Loucy (cell line): ENCODE results near the gene CCDC9.
A peak's percentile ranks its signal among the peaks of the same experiment; 100 is the strongest.

Experiments
- H2AFZ ChIP-seq: fragments of 200-600 bp; sonication (generic); 2 replicates; pipeline ENCODE4 v1.6.0; 2016; ENCODE audit warnings: antibody characterized with exemption, mild to moderate bottlenecking, low read length, moderate library complexity
- H3F3A ChIP-seq: fragments of 200-600 bp; 2 replicates; pipeline ENCODE4 v1.6.0; 2016; ENCODE audit warnings: antibody characterized with exemption, low read depth, mild to moderate bottlenecking
- H3K27me3 ChIP-seq: fragments of 200-600 bp; sonication (generic); 2 replicates; pipeline ENCODE4 v1.6.1; 2014; ENCODE audit warnings: low read length, mild to moderate bottlenecking; ENCODE audit not compliant: insufficient read depth, poor library complexity, severe bottlenecking
- H3K36me3 ChIP-seq: fragments of 200-600 bp; sonication (generic); 2 replicates; pipeline ENCODE4 v1.6.1; 2016; ENCODE audit warnings: low read length; ENCODE audit not compliant: insufficient read depth
- H3K4me1 ChIP-seq: fragments of 200-600 bp; sonication (generic); 2 replicates; pipeline ENCODE4 v1.5.1; 2014; ENCODE audit warnings: low read length, mild to moderate bottlenecking; ENCODE audit not compliant: insufficient read depth, poor library complexity, severe bottlenecking
- H3K4me2 ChIP-seq: fragments of 200-600 bp; sonication (generic); 2 replicates; pipeline ENCODE4 v1.6.0; 2014; ENCODE audit warnings: antibody characterized with exemption, low read length, low read depth, mild to moderate bottlenecking; ENCODE audit not compliant: poor library complexity, severe bottlenecking
- H3K4me3 ChIP-seq: fragments of 200-600 bp; sonication (generic); 2 replicates; pipeline ENCODE4 v1.5.1; 2014; ENCODE audit warnings: low read length, mild to moderate bottlenecking, mixed read lengths; ENCODE audit not compliant: poor library complexity, severe bottlenecking
- H3K79me2 ChIP-seq: fragments of 200-600 bp; sonication (generic); 2 replicates; pipeline ENCODE4 v1.6.1; 2014; ENCODE audit warnings: low read length; ENCODE audit not compliant: insufficient read depth
- H3K9ac ChIP-seq: fragments of 200-600 bp; sonication (generic); 2 replicates; pipeline ENCODE4 v1.6.0; 2014; ENCODE audit warnings: mild to moderate bottlenecking, low read depth, low read length, moderate library complexity; ENCODE audit not compliant: poor library complexity, severe bottlenecking
- H3K9me2 ChIP-seq: fragments of 200-600 bp; sonication (generic); replicated peaks from 2 replicates; pipeline ENCODE4 v1.6.1; 2016; ENCODE audit warnings: low read depth, low read length, mixed read lengths
- H3K9me3 ChIP-seq: fragments of 200-600 bp; sonication (generic); 2 replicates; pipeline ENCODE4 v1.6.1; 2014; ENCODE audit warnings: mild to moderate bottlenecking, antibody characterized with exemption, low read length, low read depth; ENCODE audit not compliant: insufficient read depth
- H4K20me1 ChIP-seq: fragments of 200-600 bp; sonication (generic); 2 replicates; pipeline ENCODE4 v1.6.0; 2014; ENCODE audit warnings: antibody characterized with exemption, low read length, mild to moderate bottlenecking; ENCODE audit not compliant: insufficient read depth, poor library complexity, severe bottlenecking
- CTCF ChIP-seq: fragments of 200-600 bp; sonication (generic); conservative IDR thresholded peaks from 2 replicates; pipeline ENCODE4 v1.5.1; 2014; ENCODE audit warnings: mild to moderate bottlenecking, antibody characterized with exemption, low read length
- EZH2phosphoT487 ChIP-seq: fragments of 200-600 bp; IDR thresholded peaks from 2 replicates; pipeline ENCODE4 v1.6.1; 2018; ENCODE audit warnings: antibody characterized with exemption, mild to moderate bottlenecking, moderate library complexity, borderline replicate concordance

CCDC9 gene

GRCh38 chr19:47272448-47273312, 16.4 kb downstream of the CCDC9 start:
- peaks cover 15% of the 10 kb centered on the region for H3K4me1 ChIP-seq
- no peaks in the 10 kb centered on the region for H3K9me2 ChIP-seq
- TF ChIP-seq CTCF (no peak; the same call in 1 of the 2 replicates), EZH2phosphoT487 (no peak)
- peak overlapping the region; percentile 97 for H3K4me2 ChIP-seq
- peaks cover 4% of the 10 kb centered on the region; the same call in 1 of the 2 replicates for H3K36me3 ChIP-seq
- peak overlapping the region; percentile 99 for H3K9ac ChIP-seq
- peaks cover 13% of the 10 kb centered on the region for H4K20me1 ChIP-seq
- no peaks in the 10 kb centered on the region for H3K27me3 ChIP-seq
- H3K79me2 ChIP-seq: peaks cover 6% of the 10 kb centered on the region; the same call in 1 of the 2 replicates
- H3K9me3 ChIP-seq: no peaks in the 10 kb centered on the region
- H3K4me3 ChIP-seq: peak overlapping the region; percentile 98
- peak overlapping the region; percentile 76 for H2AFZ ChIP-seq
- H3F3A ChIP-seq: 0 out of 2 replicates have a peak, but pooled peaks cover 4% of the 10 kb centered on the region

- H3K27me3 ChIP-seq: no peaks in the 10 kb centered on the region
- H4K20me1 ChIP-seq: peaks cover 13% of the 10 kb centered on the region
- TF ChIP-seq CTCF: no peak
- TF ChIP-seq EZH2phosphoT487: no peak
- H3K9me2 ChIP-seq: no peaks in the 10 kb centered on the region
- H3K4me1 ChIP-seq: peaks cover 15% of the 10 kb centered on the region
- H2AFZ ChIP-seq: peak overlapping the region; percentile 76
- no peaks in the 10 kb centered on the region for H3K9me3 ChIP-seq
- peaks cover 6% of the 10 kb centered on the region; the same call in 1 of the 2 replicates for H3K79me2 ChIP-seq
- peak overlapping the region; percentile 97 for H3K4me2 ChIP-seq
- peaks cover 4% of the 10 kb centered on the region; the same call in 1 of the 2 replicates for H3K36me3 ChIP-seq
- peak overlapping the region; percentile 99 for H3K9ac ChIP-seq
- peak overlapping the region; percentile 98 for H3K4me3 ChIP-seq
- 0 out of 2 replicates have a peak, but pooled peaks cover 4% of the 10 kb centered on the region for H3F3A ChIP-seq
Measured at GRCh38 chr19:47273313-47274070, 17.2 kb downstream of the CCDC9 start.

- H3K9me2 ChIP-seq: no peaks in the 10 kb centered on the region
- peak within 1 kb of the TSS; percentile 76 for H2AFZ ChIP-seq
- H3F3A ChIP-seq: 0 out of 2 replicates have a peak, but pooled peaks cover 4% of the 10 kb centered on the region
- H3K9me3 ChIP-seq: no peaks in the 10 kb centered on the region
- peak within 1 kb of the TSS; percentile 98 for H3K4me3 ChIP-seq
- no peaks in the 10 kb centered on the region for H3K27me3 ChIP-seq
- peaks cover 6% of the 10 kb centered on the region; the same call in 1 of the 2 replicates for H3K79me2 ChIP-seq
- H3K36me3 ChIP-seq: peaks cover 4% of the 10 kb centered on the region; the same call in 1 of the 2 replicates
- peak within 1 kb of the TSS; percentile 99 for H3K9ac ChIP-seq
- TF ChIP-seq CTCF: no peak
- no peak for TF ChIP-seq EZH2phosphoT487
- peaks cover 13% of the 10 kb centered on the region for H4K20me1 ChIP-seq
- H3K4me1 ChIP-seq: peaks cover 15% of the 10 kb centered on the region
- H3K4me2 ChIP-seq: peak within 1 kb of the TSS; percentile 97
Measured at GRCh38 chr19:47274071-47274890, 18.0 kb downstream of the CCDC9 start, which contains the start of gene INAFM1. Gene INAFM1, plus strand, starts transcription at chr19:47274885. Its CDS starts 35 bp downstream, at chr19:47274920.
